ENCODE results near the gene CCDC32. TPM values are rescaled to one million over a fixed set of nuclear protein-coding genes. Genes with fewer than 3 reads are reported as not detected.

CCDC32 gene
- total and polyA plus RNA-seq, 2 donors (not counting 1 experiment from before 2014, with no cell fraction given) = 29.5 to 76.6 TPM

- Histone ChIP-seq H3K27ac (ENCODE audit: low read length in 2 of 2) (no peak overlapping the region), H3K79me2 (ENCODE audit: control insufficient read depth, insufficient read depth, low read length) (peaks cover 32% of the 10 kb centered on the region), H3K36me3 (replicated peaks in 1 of 2; ENCODE audit: control extremely low read depth in 1 of 2, control insufficient read depth in 1 of 2, extremely low read depth in 1 of 2, insufficient read depth in 2 of 2, low read length in 1 of 2) (peaks cover 0 to 2% of the 10 kb centered on the region in 2 experiments), H3K4me3 (ENCODE audit: control extremely low read depth in 1 of 5, extremely low read depth in 1 of 5, insufficient read depth in 1 of 5, low read depth in 2 of 5, low read length in 4 of 5) (no peak overlapping the region), H4K20me1 (ENCODE audit: control insufficient read depth, insufficient read depth, low read length, poor library complexity, severe bottlenecking) (no peaks in the 10 kb centered on the region), H3K4me1 (ENCODE audit: control insufficient read depth in 2 of 2, insufficient read depth in 2 of 2, low read length in 2 of 2) (no peaks in the 10 kb centered on the region), H3K9me3 (ENCODE audit: control extremely low read depth in 1 of 3, control insufficient read depth in 2 of 3, insufficient read depth in 1 of 3, low read length in 2 of 3) (peaks cover 0 to 3% (median 0%) of the 10 kb centered on the region in 3 donors), H2AFZ (ENCODE audit: insufficient read depth, low read depth, low read length, poor library complexity, severe bottlenecking) (no peak overlapping the region), H3K4me2 (replicated peaks; ENCODE audit: low read depth, low read length, poor library complexity, severe bottlenecking) (no peak overlapping the region), H3K27me3 (replicated peaks in 1 of 4; ENCODE audit: control extremely low read depth in 1 of 4, control insufficient read depth in 3 of 4, insufficient read depth in 4 of 4, low read length in 3 of 4) (no peaks in the 10 kb centered on the region), H3K9ac (ENCODE audit: low read length) (no peak overlapping the region)
- no peak overlapping the region for H3K27ac Mint-ChIP-seq
- H3K9me3 Mint-ChIP-seq (ENCODE audit: insufficient read depth) = no peaks in the 10 kb centered on the region
- H3K4me3 Mint-ChIP-seq = no peak overlapping the region
- ATAC-seq (ENCODE audit: low read depth) = no peak
- TF ChIP-seq EZH2 (IDR thresholded peaks at IDR 0.05; ENCODE audit: borderline replicate concordance, insufficient read depth, low read depth, low read length, poor library complexity, severe bottlenecking) (no peak), CTCF (IDR thresholded peaks at IDR 0.05) (no peak)
- intact Hi-C loops (cut with micrococcal nuclease) = no loop called here
- no peak for DNase-seq
- no peaks in the 10 kb centered on the region for H3K27me3 Mint-ChIP-seq
- ChIA-PET POLR2A (no interaction called here), CTCF (no interaction called here)
- H3K4me1 Mint-ChIP-seq = no peaks in the 10 kb centered on the region
Observed at GRCh38 chr15:40603935-40604334, 39.1 kb upstream of the CCDC32 start.

GRCh38 chr15:40600956-40601355 is 36.1 kb upstream of the CCDC32 start:
- Histone ChIP-seq H3K9me3 (ENCODE audit: control extremely low read depth in 1 of 3, control insufficient read depth in 2 of 3, insufficient read depth in 1 of 3, low read length in 2 of 3) (peaks cover 0 to 3% (median 0%) of the 10 kb centered on the region in 3 donors), H3K4me3 (ENCODE audit: control extremely low read depth in 1 of 5, extremely low read depth in 1 of 5, insufficient read depth in 1 of 5, low read depth in 2 of 5, low read length in 4 of 5) (no peak overlapping the region), H3K36me3 (replicated peaks in 1 of 2; ENCODE audit: control extremely low read depth in 1 of 2, control insufficient read depth in 1 of 2, extremely low read depth in 1 of 2, insufficient read depth in 2 of 2, low read length in 1 of 2) (peaks cover 0 to 1% of the 10 kb centered on the region in 2 experiments), H3K79me2 (ENCODE audit: control insufficient read depth, insufficient read depth, low read length) (peaks cover 54% of the 10 kb centered on the region), H2AFZ (ENCODE audit: insufficient read depth, low read depth, low read length, poor library complexity, severe bottlenecking) (no peak overlapping the region), H4K20me1 (ENCODE audit: control insufficient read depth, insufficient read depth, low read length, poor library complexity, severe bottlenecking) (no peaks in the 10 kb centered on the region), H3K4me1 (ENCODE audit: control insufficient read depth in 2 of 2, insufficient read depth in 2 of 2, low read length in 2 of 2) (no peaks in the 10 kb centered on the region), H3K27me3 (replicated peaks in 1 of 4; ENCODE audit: control extremely low read depth in 1 of 4, control insufficient read depth in 3 of 4, insufficient read depth in 4 of 4, low read length in 3 of 4) (no peaks in the 10 kb centered on the region), H3K4me2 (replicated peaks; ENCODE audit: low read depth, low read length, poor library complexity, severe bottlenecking) (no peak overlapping the region), H3K9ac (ENCODE audit: low read length) (no peak overlapping the region), H3K27ac (ENCODE audit: low read length in 2 of 2) (no peak overlapping the region)
- Mint-ChIP-seq H3K9me3 (ENCODE audit: insufficient read depth) (no peaks in the 10 kb centered on the region), H3K27ac (no peak overlapping the region), H3K4me1 (no peaks in the 10 kb centered on the region), H3K4me3 (no peak overlapping the region), H3K27me3 (no peaks in the 10 kb centered on the region)
- intact Hi-C loops (cut with micrococcal nuclease) = no loop called here
- 93% methylated on average over 5 of the region's 12 CpGs for WGBS (ENCODE audit: insufficient coverage)
- ChIA-PET CTCF (interaction anchor here (1.1 to 1.7 kb wide), 3 partner anchors 10 to 182 kb away, joined by 4 to 8 read pairs (median 5); no protein-coding TSS in a partner anchor), POLR2A (interaction anchor here (0.7 kb wide), 1 partner anchor 271 kb away, joined by 4 read pairs; no protein-coding TSS in a partner anchor)
- no peak for DNase-seq
- no peak for TF ChIP-seq CTCF (IDR thresholded peaks at IDR 0.05)
- TF ChIP-seq EZH2 (IDR thresholded peaks at IDR 0.05; ENCODE audit: borderline replicate concordance, insufficient read depth, low read depth, low read length, poor library complexity, severe bottlenecking) = no peak
- ATAC-seq (ENCODE audit: low read depth) = no peak
